IMR-90 (cell line): ENCODE results near the gene STUM. TPM values are rescaled to one million over a fixed set of nuclear protein-coding genes. Genes with fewer than 3 reads are reported as not detected.
A peak's percentile ranks its signal among the peaks of the same experiment; 100 is the strongest.

Source experiments
- ATAC-seq: fragments of 200-7000 bp; cut with Tn5 transposase; 2 replicates; pipeline ENCODE4 v1.9.1; 2020; ENCODE audit warnings: low read depth, mild to moderate bottlenecking, moderate library complexity
- BruUV-seq: library from RNA; stranded (reverse); fragments of 400-500 nt; replicated peaks from 2 replicates; lab custom pipeline; 2021; lab: Mats Ljungman, UMichigan
- CTCF ChIA-PET: fragments of 300-600 bp; formaldehyde crosslinking; extraction: SDS; loops from one replicate; lab custom pipeline; 2021; ENCODE audit warnings: antibody characterized with exemption; lab: Yijun Ruan, JAX
- POLR2A ChIA-PET: fragments of 300-600 bp; sonication (Branson Sonifier 250); formaldehyde crosslinking; loops from one replicate; lab custom pipeline; 2022; ENCODE audit warnings: antibody characterized with exemption; ENCODE audit not compliant: unreplicated experiment; lab: Charles Lee
- DNase-seq: peaks from one replicate; pipeline ENCODE4 v3.0.0; 2013
- H2AFZ ChIP-seq: replicated peaks from 2 replicates; pipeline ENCODE3; 2013; ENCODE audit warnings: low read length, mild to moderate bottlenecking; ENCODE audit not compliant: poor library complexity
- H2AK5ac ChIP-seq: 2 replicates; pipeline ENCODE4 v1.6.1; 2013; ENCODE audit warnings: low read depth, low read length, inconsistent platforms
- H2AK9ac ChIP-seq: replicated peaks from 2 replicates; pipeline ENCODE3; 2013; ENCODE audit warnings: mild to moderate bottlenecking, low read depth, low read length, moderate library complexity; ENCODE audit not compliant: poor library complexity
- H2BK120ac ChIP-seq: 2 replicates; pipeline ENCODE4 v1.6.1; 2013; ENCODE audit warnings: low read depth, low read length, inconsistent platforms
- H2BK15ac ChIP-seq: 3 replicates; pipeline ENCODE4 v1.6.1; 2013; ENCODE audit warnings: low read depth, low read length, inconsistent platforms
- H2BK20ac ChIP-seq: 2 replicates; pipeline ENCODE4 v1.6.1; 2013; ENCODE audit warnings: low read depth, mild to moderate bottlenecking, inconsistent platforms, low read length, moderate library complexity
- H2BK5ac ChIP-seq: 2 replicates; pipeline ENCODE4 v1.6.1; 2013; ENCODE audit warnings: mild to moderate bottlenecking, low read depth, low read length, inconsistent platforms; ENCODE audit not compliant: poor library complexity, severe bottlenecking
- H3K14ac ChIP-seq: replicated peaks from 2 replicates; pipeline ENCODE4 v1.6.1; 2013; ENCODE audit warnings: low read depth, low read length, inconsistent platforms
- H3K18ac ChIP-seq: 2 replicates; pipeline ENCODE4 v1.6.1; 2013; ENCODE audit warnings: low read depth, low read length, control low read depth
- H3K23ac ChIP-seq: 2 replicates; pipeline ENCODE4 v1.6.1; 2013; ENCODE audit warnings: low read depth, low read length, inconsistent platforms
- H3K27ac ChIP-seq: 2 replicates; pipeline ENCODE4 v1.5.1; 2013; ENCODE audit warnings: mild to moderate bottlenecking, control low read depth, low read length; ENCODE audit not compliant: insufficient read depth
- H3K27me3 ChIP-seq: 2 replicates; pipeline ENCODE4 v1.6.1; 2013; ENCODE audit warnings: low read length; ENCODE audit not compliant: control insufficient read depth, insufficient read depth
- H3K36me3 ChIP-seq: 2 replicates; pipeline ENCODE4 v1.6.1; 2013; ENCODE audit warnings: low read length, mixed read lengths; ENCODE audit not compliant: control insufficient read depth, insufficient read depth
- H3K4ac ChIP-seq: 2 replicates; pipeline ENCODE4 v1.6.1; 2013; ENCODE audit warnings: low read depth, low read length, inconsistent platforms
- H3K4me1 ChIP-seq: 2 replicates; pipeline ENCODE4 v1.6.1; 2013; ENCODE audit warnings: low read length, mixed read lengths; ENCODE audit not compliant: control insufficient read depth, insufficient read depth
- H3K4me2 ChIP-seq: 2 replicates; pipeline ENCODE4 v1.6.1; 2013; ENCODE audit warnings: low read depth, mild to moderate bottlenecking, control low read depth, low read length, moderate library complexity
- H3K4me3 ChIP-seq: 2 replicates; pipeline ENCODE4 v1.5.1; 2013; ENCODE audit warnings: low read depth, mild to moderate bottlenecking, control low read depth, low read length, moderate library complexity; ENCODE audit not compliant: insufficient read depth
- H3K56ac ChIP-seq: 2 replicates; pipeline ENCODE4 v1.6.1; 2013; ENCODE audit warnings: low read length, inconsistent platforms; ENCODE audit not compliant: insufficient read depth; ENCODE audit errors: extremely low read depth
- H3K79me1 ChIP-seq, 2 experiments: 2 replicates each; pipeline ENCODE4 v1.6.1; 2013; ENCODE audit warnings: low read length in 2 of 2, inconsistent platforms in 1 of 2, low read depth in 1 of 2
- H3K9ac ChIP-seq: 2 replicates; pipeline ENCODE4 v1.6.1; 2013; ENCODE audit warnings: low read depth, low read length, control low read depth
- H3K9me1 ChIP-seq: 2 replicates; pipeline ENCODE4 v1.6.1; 2013; ENCODE audit warnings: low read length, inconsistent platforms; ENCODE audit not compliant: insufficient read depth
- H3K9me3 ChIP-seq: 2 replicates; pipeline ENCODE4 v1.6.1; 2013; ENCODE audit warnings: low read length; ENCODE audit not compliant: control insufficient read depth, insufficient read depth
- H4K20me1 ChIP-seq: 2 replicates; pipeline ENCODE4 v1.6.1; 2013; ENCODE audit warnings: low read length, inconsistent platforms; ENCODE audit not compliant: insufficient read depth
- H4K5ac ChIP-seq: 2 replicates; pipeline ENCODE4 v1.6.1; 2013; ENCODE audit warnings: mild to moderate bottlenecking, low read depth, low read length, control low read depth
- H4K8ac ChIP-seq, 2 experiments: 2 replicates each; pipeline ENCODE4 v1.6.1; 2013; ENCODE audit warnings: low read depth in 2 of 2, low read length in 2 of 2, control low read depth in 1 of 2, inconsistent platforms in 1 of 2
- H4K91ac ChIP-seq: 2 replicates; pipeline ENCODE4 v1.6.1; 2013; ENCODE audit warnings: low read depth, low read length, inconsistent platforms; ENCODE audit not compliant: insufficient read depth
- MAZ ChIP-seq: IDR thresholded peaks from 2 replicates; pipeline ENCODE4 v1.6.1; 2012; ENCODE audit warnings: low read depth, mild to moderate bottlenecking, low read length, improper control_type of control experiment, moderate library complexity, borderline replicate concordance
- MXI1 ChIP-seq: IDR thresholded peaks from 2 replicates; pipeline ENCODE4 v1.6.1; 2012; ENCODE audit warnings: low read depth, mild to moderate bottlenecking, low read length, moderate library complexity, borderline replicate concordance
- RCOR1 ChIP-seq: IDR thresholded peaks from 2 replicates; pipeline ENCODE4 v1.6.1; 2012; ENCODE audit warnings: mild to moderate bottlenecking, low read length, improper control_type of control experiment; ENCODE audit not compliant: insufficient replicate concordance
- RFX5 ChIP-seq: IDR thresholded peaks from 2 replicates; pipeline ENCODE4 v1.8.0; 2012; ENCODE audit warnings: low read depth, mild to moderate bottlenecking, low read length, moderate library complexity
- SMC3 ChIP-seq: fragments of 150-350 bp; IDR thresholded peaks from 2 replicates; pipeline ENCODE4 v1.6.1; 2016; ENCODE audit warnings: low read depth, mild to moderate bottlenecking, antibody characterized with exemption, low read length, moderate library complexity
- WGBS, 2 experiments: methylation state at CpG; one replicate each; pipeline versions ENCODE4 v1.1.5 to v1.1.7; 2013; ENCODE audit warnings: missing lambda C conversion rate in 2 of 2; ENCODE audit not compliant: insufficient read length in 1 of 2; ENCODE audit errors: extremely low coverage in 2 of 2; 5-methylcytosine and 5-hydroxymethylcytosine counted together
- dilution Hi-C: fragments of 300-500 bp; cut with HindIII; formaldehyde crosslinking; loops from one replicate; pipeline ENCODE4 v1.14.3; 2018; ENCODE audit warnings: low sequenced_read_pairs; ENCODE audit not compliant: unreplicated experiment
- in situ Hi-C: fragments of 300-500 bp; cut with MboI; formaldehyde crosslinking; loops from 3 replicates; pipeline ENCODE4 v1.14.3; 2019; ENCODE audit warnings: low sequenced_read_pairs, inconsistent platforms, mixed read lengths
- intact Hi-C: fragments of 100-400 bp; cut with micrococcal nuclease; formaldehyde crosslinking; loops from 2 replicates; pipeline ENCODE4 v1.10.0; 2022
- polyA plus RNA-seq, 3 experiments: library from polyadenylated mRNA; depleted of rRNA; stranded (reverse); fragments of >200 nt; gene quantifications; 2 replicates each; pipeline ENCODE4 v1.2.3, GENCODE V29; 2012; ENCODE audit warnings: low replicate concordance in 1 of 3
- total RNA-seq: library from RNA; depleted of rRNA; stranded (reverse); fragments of >200 nt; gene quantifications from 2 replicates; pipeline ENCODE4 v1.2.3, GENCODE V29; 2012

STUM gene
- total and polyA plus RNA-seq, 2 of the 4 experiments (the other 2 are of a cell fraction), result not detected

GRCh38 chr1:226656201-226656600 lies 107.6 kb downstream of the STUM start:
- CTCF ChIA-PET, result no interaction called here
- no peak overlapping the region for H3K56ac ChIP-seq
- H2BK5ac ChIP-seq, result no peak overlapping the region
- no peak overlapping the region for H3K4me3 ChIP-seq
- H3K36me3 ChIP-seq, result no peaks in the 10 kb centered on the region
- no peak overlapping the region for H2BK15ac ChIP-seq
- H3K23ac ChIP-seq, result no peak overlapping the region
- TF ChIP-seq MXI1, result no peak
- TF ChIP-seq SMC3, result no peak
- TF ChIP-seq RCOR1, result no peak
- no peak for TF ChIP-seq RFX5
- no peak for TF ChIP-seq MAZ
- POLR2A ChIA-PET, result no interaction called here
- H3K27me3 ChIP-seq, result no peaks in the 10 kb centered on the region
- peak overlapping the region; percentile 8; the same call in 1 of the 2 replicates for H3K4ac ChIP-seq
- DNase-seq (no peak), ATAC-seq (no peak)
- intact Hi-C loops, result no loop called here
- no peaks in the 10 kb centered on the region for H3K9me3 ChIP-seq
- in situ Hi-C loops, result no loop called here
- no peak overlapping the region for H4K8ac ChIP-seq
- H3K4me2 ChIP-seq, result no peak overlapping the region
- no peak overlapping the region for H2BK20ac ChIP-seq
- H2BK120ac ChIP-seq, result no peak overlapping the region
- dilution Hi-C loops, result no loop called here
- no peak overlapping the region for H4K5ac ChIP-seq
- 100% methylated on average over 1 of the region's 4 CpGs; no CpG with 5 or more reads in 1 of the 2 experiments for WGBS, 2 experiments
- no peak overlapping the region for H2AFZ ChIP-seq
- no peaks in the 10 kb centered on the region for H4K20me1 ChIP-seq
- peaks cover 18% of the 10 kb centered on the region for H3K9me1 ChIP-seq
- no peak overlapping the region for H2AK5ac ChIP-seq
- H3K9ac ChIP-seq, result no peak overlapping the region
- no peak overlapping the region for H2AK9ac ChIP-seq
- no peak overlapping the region for H3K27ac ChIP-seq
- H3K4me1 ChIP-seq, result peaks cover 20% of the 10 kb centered on the region
- H4K91ac ChIP-seq, result no peak overlapping the region
- peaks cover 0 to 3% of the 10 kb centered on the region in 2 experiments; a peak in 1 of 4 replicates for H3K79me1 ChIP-seq
- H3K18ac ChIP-seq, result no peak overlapping the region
- no peak overlapping the region for H3K14ac ChIP-seq
- BruUV-seq, result no TSS peak
